ENCODE results near the gene AP1M1. TPM values are rescaled to one million over a fixed set of nuclear protein-coding genes. Genes with fewer than 3 reads are reported as not detected.

Gene AP1M1
- total and polyA plus RNA-seq, 9 donors = 33.2 to 56.0 (median 47.5) TPM

GRCh38 chr19:16206637-16207036 lies 8.9 kb downstream of the AP1M1 start:
- Histone ChIP-seq H3K4me1 (ENCODE audit: control insufficient read depth, insufficient read depth, low read length) (peaks cover 14% of the 10 kb centered on the region), H3K27ac (ENCODE audit: low read length) (no peak overlapping the region), H3K27me3 (ENCODE audit: control insufficient read depth, insufficient read depth, low read length) (no peaks in the 10 kb centered on the region), H3K4me3 (ENCODE audit: low read length) (no peak overlapping the region), H3K9me3 (replicated peaks; ENCODE audit: control insufficient read depth, low read depth, low read length) (no peaks in the 10 kb centered on the region), H3K36me3 (ENCODE audit: control insufficient read depth, insufficient read depth, low read length) (peaks cover 82% of the 10 kb centered on the region)
- no peak for DNase-seq
- WGBS (ENCODE audit: insufficient coverage) = 89% methylated on average over 6 of the region's 7 CpGs

- no peak overlapping the region for H3K27ac ChIP-seq (ENCODE audit: low read length)
- DNase-seq = no peak
- H3K27me3 ChIP-seq (ENCODE audit: control insufficient read depth, insufficient read depth, low read length) = no peaks in the 10 kb centered on the region
- 88% methylated on average over 7 of the region's 10 CpGs for WGBS (ENCODE audit: insufficient coverage)
- H3K36me3 ChIP-seq (ENCODE audit: control insufficient read depth, insufficient read depth, low read length) = peaks cover 78% of the 10 kb centered on the region
- no peaks in the 10 kb centered on the region for H3K9me3 ChIP-seq (replicated peaks; ENCODE audit: control insufficient read depth, low read depth, low read length)
- H3K4me3 ChIP-seq (ENCODE audit: low read length) = no peak overlapping the region
- peaks cover 14% of the 10 kb centered on the region for H3K4me1 ChIP-seq (ENCODE audit: control insufficient read depth, insufficient read depth, low read length)
These were observed 9.4 kb downstream of the AP1M1 start for GRCh38 chr19:16207063-16207462.

- peaks cover 74% of the 10 kb centered on the region for H3K36me3 ChIP-seq (ENCODE audit: control insufficient read depth, insufficient read depth, low read length)
- H3K27me3 ChIP-seq (ENCODE audit: control insufficient read depth, insufficient read depth, low read length) = no peaks in the 10 kb centered on the region
- H3K4me1 ChIP-seq (ENCODE audit: control insufficient read depth, insufficient read depth, low read length) = peaks cover 14% of the 10 kb centered on the region
- no peak for DNase-seq
- 90% methylated on average over 6 of the region's 12 CpGs for WGBS (ENCODE audit: insufficient coverage)
- H3K9me3 ChIP-seq (replicated peaks; ENCODE audit: control insufficient read depth, low read depth, low read length) = no peaks in the 10 kb centered on the region
- no peak overlapping the region for H3K4me3 ChIP-seq (ENCODE audit: low read length)
- no peak overlapping the region for H3K27ac ChIP-seq (ENCODE audit: low read length)
These were observed 9.8 kb downstream of the AP1M1 start for GRCh38 chr19:16207490-16208025.

- H3K27me3 ChIP-seq (ENCODE audit: control insufficient read depth, insufficient read depth, low read length) = no peaks in the 10 kb centered on the region
- peaks cover 14% of the 10 kb centered on the region for H3K4me1 ChIP-seq (ENCODE audit: control insufficient read depth, insufficient read depth, low read length)
- H3K4me3 ChIP-seq (ENCODE audit: low read length) = no peak overlapping the region
- H3K27ac ChIP-seq (ENCODE audit: low read length) = no peak overlapping the region
- no peaks in the 10 kb centered on the region for H3K9me3 ChIP-seq (replicated peaks; ENCODE audit: control insufficient read depth, low read depth, low read length)
- peaks cover 67% of the 10 kb centered on the region for H3K36me3 ChIP-seq (ENCODE audit: control insufficient read depth, insufficient read depth, low read length)
- 92% methylated on average over 13 of the region's 21 CpGs for WGBS (ENCODE audit: insufficient coverage)
- DNase-seq = no peak
These were observed 10.5 kb downstream of the AP1M1 start for GRCh38 chr19:16208064-16208759.

GRCh38 chr19:16208847-16209665 lies 11.3 kb downstream of the AP1M1 start:
- no peaks in the 10 kb centered on the region for H3K9me3 ChIP-seq (replicated peaks; ENCODE audit: control insufficient read depth, low read depth, low read length)
- H3K4me3 ChIP-seq (ENCODE audit: low read length) = no peak overlapping the region
- H3K27ac ChIP-seq (ENCODE audit: low read length) = no peak overlapping the region
- no peak for DNase-seq
- peaks cover 11% of the 10 kb centered on the region for H3K4me1 ChIP-seq (ENCODE audit: control insufficient read depth, insufficient read depth, low read length)
- H3K36me3 ChIP-seq (ENCODE audit: control insufficient read depth, insufficient read depth, low read length) = peaks cover 60% of the 10 kb centered on the region
- WGBS (ENCODE audit: insufficient coverage) = 94% methylated on average over 23 of the region's 29 CpGs
- H3K27me3 ChIP-seq (ENCODE audit: control insufficient read depth, insufficient read depth, low read length) = no peaks in the 10 kb centered on the region

GRCh38 chr19:16210168-16210567 lies 12.5 kb downstream of the AP1M1 start:
- no peak for DNase-seq
- no peak overlapping the region for H3K27ac ChIP-seq (ENCODE audit: low read length)
- peaks cover 9% of the 10 kb centered on the region for H3K4me1 ChIP-seq (ENCODE audit: control insufficient read depth, insufficient read depth, low read length)
- WGBS (ENCODE audit: insufficient coverage) = no CpG with 5 or more reads among the region's 4 CpGs
- no peaks in the 10 kb centered on the region for H3K27me3 ChIP-seq (ENCODE audit: control insufficient read depth, insufficient read depth, low read length)
- H3K9me3 ChIP-seq (replicated peaks; ENCODE audit: control insufficient read depth, low read depth, low read length) = no peaks in the 10 kb centered on the region
- no peak overlapping the region for H3K4me3 ChIP-seq (ENCODE audit: low read length)
- peaks cover 50% of the 10 kb centered on the region for H3K36me3 ChIP-seq (ENCODE audit: control insufficient read depth, insufficient read depth, low read length)

GRCh38 chr19:16213076-16213475 lies 15.4 kb downstream of the AP1M1 start:
- no peak overlapping the region for H3K4me3 ChIP-seq (ENCODE audit: low read length)
- H3K27ac ChIP-seq (ENCODE audit: low read length) = no peak overlapping the region
- H3K4me1 ChIP-seq (ENCODE audit: control insufficient read depth, insufficient read depth, low read length) = no peaks in the 10 kb centered on the region
- DNase-seq = no peak
- H3K27me3 ChIP-seq (ENCODE audit: control insufficient read depth, insufficient read depth, low read length) = no peaks in the 10 kb centered on the region
- H3K36me3 ChIP-seq (ENCODE audit: control insufficient read depth, insufficient read depth, low read length) = peaks cover 46% of the 10 kb centered on the region
- H3K9me3 ChIP-seq (replicated peaks; ENCODE audit: control insufficient read depth, low read depth, low read length) = no peaks in the 10 kb centered on the region

- no peak for DNase-seq
- H3K4me3 ChIP-seq (ENCODE audit: low read length) = no peak overlapping the region
- peaks cover 20% of the 10 kb centered on the region for H3K9me3 ChIP-seq (replicated peaks; ENCODE audit: control insufficient read depth, low read depth, low read length)
- H3K4me1 ChIP-seq (ENCODE audit: control insufficient read depth, insufficient read depth, low read length) = no peaks in the 10 kb centered on the region
- 94% methylated on average over 12 of the region's 13 CpGs for WGBS (ENCODE audit: insufficient coverage)
- H3K27me3 ChIP-seq (ENCODE audit: control insufficient read depth, insufficient read depth, low read length) = no peaks in the 10 kb centered on the region
- H3K27ac ChIP-seq (ENCODE audit: low read length) = no peak overlapping the region
- peaks cover 40% of the 10 kb centered on the region for H3K36me3 ChIP-seq (ENCODE audit: control insufficient read depth, insufficient read depth, low read length)
These were observed 19.3 kb downstream of the AP1M1 start for GRCh38 chr19:16216744-16217670.

GRCh38 chr19:16217716-16218451 lies 20.2 kb downstream of the AP1M1 start:
- H3K27me3 ChIP-seq (ENCODE audit: control insufficient read depth, insufficient read depth, low read length) = no peaks in the 10 kb centered on the region
- peaks cover 20% of the 10 kb centered on the region for H3K9me3 ChIP-seq (replicated peaks; ENCODE audit: control insufficient read depth, low read depth, low read length)
- peaks cover 49% of the 10 kb centered on the region for H3K36me3 ChIP-seq (ENCODE audit: control insufficient read depth, insufficient read depth, low read length)
- H3K4me3 ChIP-seq (ENCODE audit: low read length) = no peak overlapping the region
- H3K4me1 ChIP-seq (ENCODE audit: control insufficient read depth, insufficient read depth, low read length) = no peaks in the 10 kb centered on the region
- 94% methylated on average over 9 of the region's 16 CpGs for WGBS (ENCODE audit: insufficient coverage)
- H3K27ac ChIP-seq (ENCODE audit: low read length) = no peak overlapping the region
- no peak for DNase-seq
